ENCODE measurements around the gene CYB561. TPM values are rescaled to one million over a fixed set of nuclear protein-coding genes. Genes with fewer than 3 reads are reported as not detected.
"Not testable (repeated sequence)": the region's sequence is repeated elsewhere in the genome, so short reads cannot be mapped to it uniquely, and the experiment has no call there.

The CYB561 gene
- total RNA-seq, 6 experiments from 2014 or later: 7.4 to 21.9 (median 11.4) TPM

DNA sequence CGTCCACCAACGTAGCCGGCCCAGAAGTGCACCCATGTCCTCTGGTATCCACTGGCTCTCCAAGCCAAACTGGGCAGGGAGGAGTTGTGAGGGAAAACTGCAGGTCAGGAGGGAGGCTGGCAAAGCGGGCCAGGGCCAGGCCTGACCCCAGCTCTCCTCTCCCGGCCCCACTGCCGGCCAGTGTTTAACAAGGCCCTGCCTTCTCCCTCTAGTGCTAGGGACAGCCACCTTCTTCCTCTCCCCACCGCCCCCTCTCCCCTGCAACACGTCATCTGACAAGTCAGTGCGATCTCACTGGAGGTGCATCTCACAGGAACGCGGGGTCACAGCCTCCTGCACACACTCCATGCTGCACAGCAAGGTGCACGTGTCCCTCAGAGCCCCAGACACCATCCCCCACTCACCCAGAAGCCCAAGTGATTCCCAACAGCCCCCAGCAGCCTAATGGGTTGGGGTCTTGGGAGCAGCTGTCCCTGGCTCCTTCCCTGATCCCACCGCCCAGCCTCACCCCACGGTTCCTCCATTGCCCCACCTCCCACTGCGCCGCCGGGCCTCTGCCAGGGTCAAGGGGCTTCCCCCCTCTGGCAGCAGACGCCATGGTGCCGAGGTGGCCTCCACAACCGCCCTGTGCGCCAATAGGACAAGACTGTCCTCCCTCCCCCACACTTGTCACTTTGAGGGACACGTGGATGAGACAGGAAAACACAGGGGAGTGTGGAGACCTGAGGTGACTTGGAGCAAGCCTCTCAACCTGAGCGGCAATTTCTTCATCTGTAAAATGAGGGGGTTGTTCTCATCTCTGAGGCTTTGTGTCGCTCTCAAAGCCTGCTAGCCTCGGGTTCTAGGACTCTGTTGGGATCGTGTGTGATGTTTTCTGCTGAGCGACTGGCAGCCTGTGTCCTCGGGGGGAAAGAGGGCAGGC lies 29.6 kb upstream of the CYB561 start:
- TF ChIP-seq POLR2A (IDR thresholded peaks at IDR 0.05): no peak
- Histone ChIP-seq H3K9me3 (no peaks in the 10 kb centered on the region), H3K27ac (no peak overlapping the region), H3K4me3 (no peak overlapping the region), H3K27me3 (peaks cover 0 to 7% of the 10 kb centered on the region in 2 donors), H3K36me3 (no peaks in the 10 kb centered on the region), H3K4me1 (peaks cover 0 to 10% (median 0%) of the 10 kb centered on the region in 4 donors)
- no peak for DNase-seq
- no peak for ATAC-seq
- 75% methylated on average over 7 of the region's 28 CpGs for WGBS (ENCODE audit: insufficient coverage, low coverage, low lambda C conversion rate, missing lambda C conversion rate)
- intact Hi-C loops (cut with DNase I): loop anchor here in 1 of 2 donors (5.0 kb wide), 1 partner anchor 48 kb away; no protein-coding TSS in a partner anchor

DNA sequence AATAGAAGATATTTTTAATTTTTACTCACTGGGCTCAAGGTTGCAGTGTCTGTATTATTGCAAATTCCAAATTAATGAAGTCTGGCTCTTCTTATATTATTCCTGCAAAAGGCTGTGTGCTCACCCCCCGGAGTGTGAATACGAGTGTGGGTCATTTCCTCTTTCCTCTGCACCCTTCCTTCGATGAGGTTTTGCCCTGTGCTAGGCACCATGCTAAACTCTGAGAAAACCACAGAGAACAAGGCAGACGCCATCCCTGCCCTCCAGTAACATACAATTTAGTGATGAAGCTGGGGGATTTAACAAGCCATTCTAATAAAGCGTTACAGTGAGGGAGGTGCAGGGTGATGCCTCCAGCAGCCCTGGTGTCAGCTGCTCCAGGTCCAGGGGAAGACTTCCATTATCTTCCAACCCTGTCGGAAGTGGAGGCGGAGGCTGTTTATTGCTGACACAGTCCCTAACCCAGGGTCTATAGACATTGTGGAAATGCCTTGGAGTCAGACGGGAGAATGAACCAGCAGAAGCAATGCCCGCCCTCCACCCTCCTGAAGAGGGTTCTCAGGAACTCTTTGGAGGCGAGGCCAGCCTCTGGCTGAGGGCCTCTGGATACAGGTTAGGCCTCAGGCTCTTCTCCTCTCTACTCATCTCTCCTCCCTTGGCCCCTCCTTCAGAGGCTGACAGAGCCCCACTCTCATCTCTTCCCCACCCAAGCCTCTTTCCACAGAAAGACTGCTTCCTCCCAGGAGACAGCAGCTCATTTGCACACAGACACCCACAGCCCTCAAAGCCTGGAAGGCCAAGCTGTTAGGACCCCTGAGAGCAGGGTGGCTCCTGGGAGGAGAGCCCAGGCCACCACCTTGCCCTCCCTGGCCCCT lies 28.7 kb upstream of the CYB561 start:
- peaks cover 0 to 7% of the 10 kb centered on the region in 2 donors for H3K27me3 ChIP-seq
- H3K36me3 ChIP-seq: no peaks in the 10 kb centered on the region
- H3K27ac ChIP-seq: no peak overlapping the region
- DNase-seq (no peak), ATAC-seq (peak; percentile 11 to 51 (median 20))
- WGBS (ENCODE audit: insufficient coverage, low coverage, low lambda C conversion rate, missing lambda C conversion rate): 47% methylated on average over 10 of the region's 10 CpGs
- no peaks in the 10 kb centered on the region for H3K9me3 ChIP-seq
- H3K4me3 ChIP-seq: no peak overlapping the region
- H3K4me1 ChIP-seq: peaks cover 0 to 10% (median 0%) of the 10 kb centered on the region in 4 donors
- TF ChIP-seq, protein P1, sequence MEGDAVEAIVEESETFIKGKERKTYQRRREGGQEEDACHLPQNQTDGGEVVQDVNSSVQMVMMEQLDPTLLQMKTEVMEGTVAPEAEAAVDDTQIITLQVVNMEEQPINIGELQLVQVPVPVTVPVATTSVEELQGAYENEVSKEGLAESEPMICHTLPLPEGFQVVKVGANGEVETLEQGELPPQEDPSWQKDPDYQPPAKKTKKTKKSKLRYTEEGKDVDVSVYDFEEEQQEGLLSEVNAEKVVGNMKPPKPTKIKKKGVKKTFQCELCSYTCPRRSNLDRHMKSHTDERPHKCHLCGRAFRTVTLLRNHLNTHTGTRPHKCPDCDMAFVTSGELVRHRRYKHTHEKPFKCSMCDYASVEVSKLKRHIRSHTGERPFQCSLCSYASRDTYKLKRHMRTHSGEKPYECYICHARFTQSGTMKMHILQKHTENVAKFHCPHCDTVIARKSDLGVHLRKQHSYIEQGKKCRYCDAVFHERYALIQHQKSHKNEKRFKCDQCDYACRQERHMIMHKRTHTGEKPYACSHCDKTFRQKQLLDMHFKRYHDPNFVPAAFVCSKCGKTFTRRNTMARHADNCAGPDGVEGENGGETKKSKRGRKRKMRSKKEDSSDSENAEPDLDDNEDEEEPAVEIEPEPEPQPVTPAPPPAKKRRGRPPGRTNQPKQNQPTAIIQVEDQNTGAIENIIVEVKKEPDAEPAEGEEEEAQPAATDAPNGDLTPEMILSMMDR (IDR thresholded peaks at IDR 0.05): no peak
- no peak for TF ChIP-seq POLR2A (IDR thresholded peaks at IDR 0.05)
- intact Hi-C loops (cut with DNase I): loop anchor here in 1 of 2 donors (5.0 kb wide), 1 partner anchor 48 kb away; no protein-coding TSS in a partner anchor

DNA sequence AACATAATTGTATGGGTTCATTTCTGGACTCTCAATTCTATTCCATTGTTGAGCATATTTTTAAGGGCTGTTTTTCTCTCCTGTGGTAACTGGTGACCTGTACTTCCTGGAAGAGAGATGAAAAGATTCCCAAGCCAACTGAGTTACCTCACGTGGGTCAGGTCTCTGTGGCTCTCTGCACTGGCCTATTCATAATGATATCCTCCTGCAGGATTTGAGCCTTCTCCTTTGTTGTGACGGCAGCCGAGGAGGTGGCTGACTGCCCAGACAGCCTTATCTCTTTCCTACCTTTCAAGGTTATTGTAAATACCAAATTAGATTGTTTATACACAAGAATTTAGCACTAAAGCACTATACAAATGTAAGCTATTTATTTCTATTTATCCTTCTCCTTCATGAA lies 28.1 kb upstream of the CYB561 start:
- TF ChIP-seq, protein P1 (IDR thresholded peaks at IDR 0.05): no peak
- no peak for TF ChIP-seq POLR2A (IDR thresholded peaks at IDR 0.05)
- Histone ChIP-seq H3K9me3 (no peaks in the 10 kb centered on the region), H3K27me3 (peaks cover 0 to 7% of the 10 kb centered on the region in 2 donors), H3K4me3 (no peak overlapping the region), H3K4me1 (peaks cover 0 to 10% (median 0%) of the 10 kb centered on the region in 4 donors), H3K27ac (no peak overlapping the region), H3K36me3 (no peaks in the 10 kb centered on the region)
- no peak for DNase-seq
- WGBS (ENCODE audit: insufficient coverage, low coverage, low lambda C conversion rate, missing lambda C conversion rate): 15% methylated on average over 3 of the region's 3 CpGs
- ATAC-seq: peak; percentile 35 to 59 (median 40)
- intact Hi-C loops (cut with DNase I): no loop called here

DNA sequence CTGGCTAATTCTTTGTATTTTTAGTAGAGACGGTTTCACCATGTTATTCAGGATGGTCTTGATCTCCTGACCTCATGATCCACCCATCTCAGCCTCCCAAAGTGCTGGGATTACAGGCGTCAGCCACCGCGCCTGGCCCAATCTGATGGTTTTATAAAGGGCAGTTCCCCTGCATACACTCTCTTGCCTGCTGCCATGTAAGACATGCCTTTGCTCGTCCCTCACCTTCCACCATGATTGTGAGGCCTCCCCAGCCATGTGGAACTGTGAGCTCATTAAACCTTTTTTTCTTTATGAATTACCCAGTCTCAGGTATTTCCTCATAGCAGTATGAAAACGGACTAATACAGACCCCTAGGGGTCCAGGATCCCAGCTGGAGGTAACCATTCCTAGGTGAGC lies 22.0 kb upstream of the CYB561 start:
- H3K4me1 ChIP-seq; DNase-seq; intact Hi-C loops (cut with DNase I); H3K27ac ChIP-seq; H3K4me3 ChIP-seq; H3K27me3 ChIP-seq; H3K9me3 ChIP-seq; H3K36me3 ChIP-seq; ATAC-seq: not testable (repeated sequence)
- WGBS (ENCODE audit: insufficient coverage, low coverage, low lambda C conversion rate, missing lambda C conversion rate): 81% methylated on average over 6 of the region's 6 CpGs

DNA sequence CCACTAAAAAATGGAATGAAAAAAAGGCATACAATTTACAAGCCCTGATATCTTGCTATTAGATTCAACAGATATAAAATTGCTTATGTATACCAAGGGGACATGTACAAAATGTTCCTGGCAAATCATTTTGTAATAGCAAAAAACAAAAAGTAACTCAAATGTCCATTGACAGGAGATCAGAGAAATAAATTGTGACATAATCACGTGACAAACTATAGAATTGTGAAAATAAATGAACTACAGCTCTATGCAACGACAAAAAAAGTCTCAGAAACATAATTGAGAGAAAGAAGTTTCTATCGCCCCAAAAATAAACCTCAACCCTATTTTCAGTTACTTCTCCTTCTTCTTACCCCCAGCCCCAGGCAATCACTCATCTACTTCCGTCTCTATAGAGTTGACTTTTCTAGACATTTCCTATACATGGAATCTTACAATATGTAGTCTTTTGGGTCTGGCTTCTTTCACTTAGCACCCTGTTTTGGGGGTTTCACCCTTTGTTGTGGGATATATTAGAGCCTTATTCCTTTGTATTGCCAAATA lies 18.7 kb upstream of the CYB561 start:
- ATAC-seq (no peak), DNase-seq (no peak)
- WGBS (ENCODE audit: insufficient coverage, low coverage, low lambda C conversion rate, missing lambda C conversion rate): 48% methylated on average over 4 of the region's 4 CpGs
- intact Hi-C loops (cut with DNase I): no loop called here
- no peak overlapping the region for H3K27ac ChIP-seq
- no peaks in the 10 kb centered on the region for H3K4me1 ChIP-seq
- no peaks in the 10 kb centered on the region for H3K36me3 ChIP-seq
- no peaks in the 10 kb centered on the region for H3K27me3 ChIP-seq
- H3K4me3 ChIP-seq: no peak overlapping the region
- TF ChIP-seq POLR2A (IDR thresholded peaks at IDR 0.05): no peak
- TF ChIP-seq, protein P1 (IDR thresholded peaks at IDR 0.05): no peak
- H3K9me3 ChIP-seq: no peaks in the 10 kb centered on the region

Data from right lobe of liver (tissue), 6 donors.